ENCODE measurements around the gene NF1.

Gene NF1

GRCh38 chr17:31073411-31073810 is 21.4 kb upstream of the NF1 start:
- no peak for DNase-seq (ENCODE audit: low read depth)
- H3K4me3 ChIP-seq (ENCODE audit: low read depth, low read length), result no peak overlapping the region
- no peak for TF ChIP-seq MAX (IDR thresholded peaks at IDR 0.05; ENCODE audit: low read depth, low read length)
- TF ChIP-seq POLR2A (IDR thresholded peaks at IDR 0.05; ENCODE audit: extremely low read depth, insufficient read length), result no peak
- no peak for TF ChIP-seq MYC (IDR thresholded peaks at IDR 0.05; ENCODE audit: low read depth, low read length)
- no peak for TF ChIP-seq CTCF (IDR thresholded peaks at IDR 0.05; ENCODE audit: low read depth, low read length)

- no peak overlapping the region for H3K4me3 ChIP-seq (ENCODE audit: low read depth, low read length)
- DNase-seq (ENCODE audit: low read depth), result no peak
- TF ChIP-seq MYC (IDR thresholded peaks at IDR 0.05; ENCODE audit: low read depth, low read length), result no peak
- TF ChIP-seq POLR2A (IDR thresholded peaks at IDR 0.05; ENCODE audit: extremely low read depth, insufficient read length), result no peak
- no peak for TF ChIP-seq MAX (IDR thresholded peaks at IDR 0.05; ENCODE audit: low read depth, low read length)
- TF ChIP-seq CTCF (IDR thresholded peaks at IDR 0.05; ENCODE audit: low read depth, low read length), result no peak
These were observed 19.8 kb upstream of the NF1 start for GRCh38 chr17:31074772-31075555.

- TF ChIP-seq MAX (IDR thresholded peaks at IDR 0.05; ENCODE audit: low read depth, low read length), result no peak
- no peak for TF ChIP-seq CTCF (IDR thresholded peaks at IDR 0.05; ENCODE audit: low read depth, low read length)
- TF ChIP-seq MYC (IDR thresholded peaks at IDR 0.05; ENCODE audit: low read depth, low read length), result no peak
- no peak overlapping the region for H3K4me3 ChIP-seq (ENCODE audit: low read depth, low read length)
- no peak for DNase-seq (ENCODE audit: low read depth)
These were observed 16.5 kb upstream of the NF1 start for GRCh38 chr17:31078290-31078689.

GRCh38 chr17:31079731-31080130 is 15.0 kb upstream of the NF1 start:
- no peak overlapping the region for H3K4me3 ChIP-seq (ENCODE audit: low read depth, low read length)
- TF ChIP-seq POLR2A (IDR thresholded peaks at IDR 0.05; ENCODE audit: extremely low read depth, insufficient read length), result no peak
- TF ChIP-seq MYC (IDR thresholded peaks at IDR 0.05; ENCODE audit: low read depth, low read length), result no peak
- no peak for TF ChIP-seq CTCF (IDR thresholded peaks at IDR 0.05; ENCODE audit: low read depth, low read length)
- TF ChIP-seq MAX (IDR thresholded peaks at IDR 0.05; ENCODE audit: low read depth, low read length), result no peak
- DNase-seq (ENCODE audit: low read depth), result no peak

GRCh38 chr17:31085563-31085962 is 9.2 kb upstream of the NF1 start:
- no peak for TF ChIP-seq POLR2A (IDR thresholded peaks at IDR 0.05; ENCODE audit: extremely low read depth, insufficient read length)
- TF ChIP-seq CTCF (IDR thresholded peaks at IDR 0.05; ENCODE audit: low read depth, low read length), result no peak
- TF ChIP-seq MYC (IDR thresholded peaks at IDR 0.05; ENCODE audit: low read depth, low read length), result no peak
- TF ChIP-seq MAX (IDR thresholded peaks at IDR 0.05; ENCODE audit: low read depth, low read length), result no peak
- DNase-seq (ENCODE audit: low read depth), result peak; percentile 61
- H3K4me3 ChIP-seq (ENCODE audit: low read depth, low read length), result no peak overlapping the region

Data from NB4 (cell line).